ENCODE measurements around the gene C19orf12.

Gene C19orf12

DNA sequence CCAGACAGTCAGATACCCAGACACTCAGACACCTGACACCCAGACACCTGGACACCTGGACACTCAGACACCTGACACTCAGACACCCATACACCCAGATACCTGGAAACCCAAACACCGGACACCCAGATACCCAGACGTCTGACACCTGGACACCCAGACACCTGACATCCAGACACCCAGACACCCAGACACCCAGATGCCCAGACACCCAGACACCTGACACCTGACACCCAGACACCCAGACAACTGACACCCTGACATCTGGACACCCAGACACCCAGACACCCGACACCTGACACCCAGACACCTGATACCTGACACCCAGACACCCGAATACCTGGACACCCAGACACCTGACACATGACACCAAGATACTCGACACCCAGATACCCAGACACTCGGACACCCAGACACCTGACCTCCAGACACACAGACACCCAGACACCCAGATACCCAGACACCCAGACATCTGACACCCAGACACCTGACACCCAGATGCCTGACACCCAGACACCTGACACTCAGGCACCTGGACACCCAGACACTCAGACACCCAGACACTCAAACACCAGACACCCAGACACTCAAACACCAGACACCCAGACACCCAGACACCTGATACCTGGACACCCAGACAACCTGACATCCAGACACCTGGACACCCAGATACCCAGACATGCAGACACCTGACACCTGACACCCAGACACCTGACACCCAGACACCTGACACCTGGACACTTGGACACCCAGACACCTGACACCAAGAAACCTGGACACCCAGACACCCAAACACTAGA is 19.1 kb downstream of the C19orf12 start:
- DNase-seq = no peak

DNA sequence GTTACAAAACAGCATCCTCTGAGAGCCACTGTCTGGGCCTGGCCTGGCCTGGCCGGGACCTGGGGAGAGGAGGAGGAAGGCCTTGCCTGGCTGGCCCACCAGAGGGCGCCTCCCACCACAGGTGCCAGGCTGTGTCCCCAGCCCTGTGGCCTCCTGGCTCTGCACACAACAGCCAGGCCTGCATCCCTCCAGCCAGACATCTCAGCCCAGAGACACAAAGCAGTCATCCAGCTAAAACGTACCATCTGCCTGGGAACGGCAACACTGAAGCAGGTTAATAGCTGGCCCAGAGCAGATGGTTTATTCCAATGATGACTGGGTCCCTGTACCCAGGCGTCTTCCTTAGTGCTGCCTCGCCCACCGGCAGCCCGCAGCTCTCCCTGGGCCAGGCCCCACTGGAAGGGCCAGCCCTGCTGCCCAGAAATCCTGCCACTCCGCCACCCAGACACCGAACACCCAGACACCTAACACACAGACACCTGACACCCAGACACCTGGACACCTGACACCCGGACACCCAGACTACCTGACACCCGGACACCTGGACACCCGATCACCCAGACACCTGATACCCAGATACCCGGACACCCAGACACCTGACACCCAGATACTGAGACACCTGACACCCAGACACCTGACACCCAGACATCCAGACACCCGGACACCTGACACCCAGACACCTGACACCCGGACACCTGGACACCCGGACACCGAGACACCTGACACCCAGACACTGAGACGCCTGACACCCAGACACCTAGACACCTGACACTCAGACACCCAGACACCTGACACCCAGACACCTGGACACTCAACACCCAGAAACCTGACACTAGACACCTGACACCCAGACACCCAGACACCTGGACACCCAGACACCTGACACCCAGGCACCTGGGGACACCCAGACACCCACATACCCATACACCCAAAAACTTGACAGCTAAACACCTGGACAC is 20.1 kb downstream of the C19orf12 start:
- peak in 13 of 14 donors; percentile 39 to 94 (median 77) for DNase-seq

DNA sequence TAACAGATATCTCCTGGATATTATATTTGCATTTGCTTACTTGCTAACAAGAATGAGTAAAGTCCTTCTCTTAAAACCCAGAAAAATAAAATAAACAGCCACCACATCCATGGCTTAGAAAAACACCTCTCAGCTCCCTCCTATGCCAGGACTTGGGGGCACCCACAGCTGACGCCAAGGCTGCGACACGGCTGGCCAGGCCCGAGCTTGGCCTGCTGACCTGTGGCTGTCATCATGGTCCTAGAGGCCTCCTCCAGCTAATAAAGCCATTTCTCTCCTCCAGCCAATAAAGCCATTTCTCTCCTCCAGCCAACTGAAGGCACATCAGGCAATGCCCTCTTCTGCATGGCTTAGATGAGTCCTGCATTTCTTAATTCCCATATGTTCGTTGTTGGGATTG is 20.9 kb downstream of the C19orf12 start:
- DNase-seq = peak in 3 of 14 donors; percentile 38 to 68 (median 65)

DNA sequence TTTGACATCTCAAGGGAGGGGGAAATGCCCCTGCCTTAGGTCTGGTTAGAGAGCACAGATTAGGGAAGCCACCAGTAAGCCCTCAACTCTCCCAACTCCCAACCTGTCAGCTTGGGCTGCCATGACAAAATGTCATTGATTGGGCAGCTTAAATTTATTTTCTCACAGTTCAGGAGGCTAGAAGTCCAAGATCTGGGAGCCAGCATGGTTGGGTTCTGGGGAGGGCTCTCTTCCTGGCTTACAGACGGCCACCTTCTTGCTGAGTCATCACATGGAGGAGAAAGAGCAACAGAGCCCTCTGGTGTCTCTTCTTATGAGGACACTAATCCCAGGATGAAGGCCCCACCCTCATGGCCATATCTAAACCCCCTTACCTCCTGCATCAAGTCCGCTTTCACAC is 24.2 kb downstream of the C19orf12 start:
- peak in 1 of 14 donors; percentile 8 for DNase-seq

DNA sequence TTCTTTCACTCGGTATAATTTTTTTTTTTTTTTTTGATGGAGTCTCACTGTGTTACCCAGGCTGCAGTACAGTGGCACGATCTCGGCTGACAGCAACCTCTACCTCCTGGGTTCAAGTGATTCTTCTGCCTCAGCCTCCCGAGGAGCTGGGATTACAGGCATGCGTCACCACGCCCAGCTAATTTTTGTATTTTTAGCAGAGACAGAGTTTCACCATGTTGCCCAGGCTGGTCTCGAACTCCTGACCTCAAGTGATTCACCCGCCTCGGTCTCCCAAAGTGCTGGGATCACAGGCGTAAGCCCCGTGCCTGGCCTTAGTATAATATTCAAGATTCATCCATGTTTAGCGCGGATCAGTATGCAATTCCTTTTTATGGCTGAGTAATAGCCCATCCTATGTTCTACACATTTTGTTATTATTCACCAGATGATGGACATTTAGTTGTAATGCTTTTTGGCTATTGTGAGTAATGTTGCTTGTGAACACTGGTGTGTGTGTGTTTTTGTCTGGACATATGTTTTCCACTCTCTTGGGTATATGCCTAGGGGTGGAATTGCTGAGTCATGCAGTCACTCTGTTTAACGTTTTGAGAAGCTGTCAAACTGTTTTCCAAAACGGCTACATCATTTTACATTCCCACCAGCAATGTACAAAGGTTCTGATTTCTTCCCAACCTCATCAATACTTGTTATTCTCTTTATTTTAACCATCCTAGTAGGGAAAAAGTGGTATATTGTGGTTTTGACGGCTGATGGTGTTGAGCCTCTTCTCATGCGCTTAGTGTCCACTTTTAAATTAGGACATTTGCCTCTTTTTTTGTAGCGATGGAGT is 26.9 kb downstream of the C19orf12 start:
- DNase-seq = no peak

DNA sequence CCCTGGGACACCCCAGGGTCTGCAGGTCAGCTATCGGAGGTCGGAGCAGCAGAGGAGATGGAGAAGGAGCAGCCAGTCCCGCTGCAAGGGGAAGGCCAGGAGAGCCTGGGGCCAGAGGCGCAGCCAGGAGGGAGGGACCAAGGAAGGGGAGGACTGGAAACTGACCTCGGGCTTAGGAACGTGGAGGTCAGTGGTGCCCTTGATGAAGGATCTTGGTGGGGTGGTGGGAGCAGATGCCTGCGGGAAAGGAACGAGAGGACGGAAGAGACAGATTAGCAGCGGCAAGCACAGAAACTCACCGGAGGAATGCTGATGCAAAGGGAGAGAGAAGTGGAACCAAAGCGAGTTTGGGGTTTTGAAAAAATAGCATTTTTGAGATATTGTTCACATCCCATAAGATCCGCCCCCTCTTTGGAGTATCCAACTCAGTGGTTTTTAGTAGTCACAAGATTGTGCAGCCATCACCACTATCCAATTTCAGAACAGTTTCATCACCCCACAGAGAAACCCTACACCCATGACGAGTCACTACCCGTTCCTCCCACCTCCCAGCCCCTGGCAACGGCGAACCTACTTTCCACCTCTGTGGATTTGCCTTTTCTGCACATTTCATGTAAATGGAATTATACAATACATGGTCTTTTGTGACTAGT is 27.7 kb downstream of the C19orf12 start:
- DNase-seq = no peak

DNA sequence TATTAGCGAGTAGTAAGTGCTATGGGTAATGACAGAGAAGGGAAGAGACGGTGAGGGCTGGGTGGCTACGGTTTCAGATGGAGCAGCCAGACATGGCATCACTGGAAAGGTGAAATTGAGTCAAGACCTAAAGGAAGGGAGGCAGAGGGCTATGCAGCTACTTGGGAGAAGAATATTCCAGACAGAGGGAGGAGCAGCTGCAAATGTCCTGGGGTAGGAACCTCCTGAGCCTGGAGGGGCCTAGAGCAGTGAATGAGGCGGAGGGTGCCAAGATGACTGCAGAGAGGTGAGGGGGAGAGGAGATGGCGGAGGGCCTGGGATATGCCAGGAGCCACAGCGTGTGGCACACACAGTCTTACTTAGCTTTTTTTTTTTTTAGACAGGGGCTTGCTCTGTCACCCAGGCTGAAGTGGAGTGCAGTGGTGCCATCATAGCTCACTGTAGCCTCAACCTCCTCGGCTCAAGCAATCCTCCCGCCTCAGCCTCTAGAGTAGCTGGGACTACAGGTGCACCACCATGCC is 28.7 kb downstream of the C19orf12 start:
- DNase-seq = no peak

DNA sequence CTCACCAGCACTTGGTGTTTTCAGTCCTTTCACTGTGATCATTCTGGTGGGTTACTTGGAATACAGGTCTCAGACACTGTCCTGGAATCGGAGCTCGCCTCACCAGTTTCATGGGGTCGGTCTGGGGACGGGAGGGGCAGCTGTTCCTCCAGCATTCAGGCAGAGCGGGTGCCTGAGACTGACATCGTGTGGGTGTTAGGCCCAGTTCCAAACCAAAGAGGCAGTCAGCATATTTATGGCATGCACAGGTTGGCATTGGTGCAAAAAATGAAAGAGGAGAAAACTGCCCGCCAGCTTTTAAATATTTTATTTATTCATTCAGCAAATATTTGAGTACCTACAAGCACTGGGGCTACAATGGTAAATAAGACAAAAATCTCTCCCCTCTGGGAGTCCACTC is 29.7 kb downstream of the C19orf12 start:
- DNase-seq = no peak

DNA sequence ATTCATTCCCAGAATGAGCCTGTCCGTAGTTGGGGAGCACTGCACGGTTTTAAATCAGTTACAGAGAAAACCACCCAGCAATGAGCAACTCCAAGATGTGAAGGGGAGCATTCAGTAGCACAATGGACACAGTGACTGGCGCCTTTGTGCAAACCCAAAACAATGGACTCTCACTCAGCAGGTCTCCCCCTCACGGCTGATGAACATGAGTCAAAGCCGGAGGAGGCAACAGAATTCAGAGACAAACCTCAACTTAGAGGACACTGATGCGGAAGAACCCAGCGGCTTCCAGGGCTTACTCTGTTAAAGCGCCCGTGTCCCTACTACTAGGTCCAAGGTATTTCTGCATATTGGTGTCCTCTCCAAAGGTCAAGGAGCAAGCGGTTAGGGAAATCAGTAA is 32.1 kb downstream of the C19orf12 start:
- DNase-seq = peak in 11 of 14 donors; percentile 25 to 85 (median 64)

DNA sequence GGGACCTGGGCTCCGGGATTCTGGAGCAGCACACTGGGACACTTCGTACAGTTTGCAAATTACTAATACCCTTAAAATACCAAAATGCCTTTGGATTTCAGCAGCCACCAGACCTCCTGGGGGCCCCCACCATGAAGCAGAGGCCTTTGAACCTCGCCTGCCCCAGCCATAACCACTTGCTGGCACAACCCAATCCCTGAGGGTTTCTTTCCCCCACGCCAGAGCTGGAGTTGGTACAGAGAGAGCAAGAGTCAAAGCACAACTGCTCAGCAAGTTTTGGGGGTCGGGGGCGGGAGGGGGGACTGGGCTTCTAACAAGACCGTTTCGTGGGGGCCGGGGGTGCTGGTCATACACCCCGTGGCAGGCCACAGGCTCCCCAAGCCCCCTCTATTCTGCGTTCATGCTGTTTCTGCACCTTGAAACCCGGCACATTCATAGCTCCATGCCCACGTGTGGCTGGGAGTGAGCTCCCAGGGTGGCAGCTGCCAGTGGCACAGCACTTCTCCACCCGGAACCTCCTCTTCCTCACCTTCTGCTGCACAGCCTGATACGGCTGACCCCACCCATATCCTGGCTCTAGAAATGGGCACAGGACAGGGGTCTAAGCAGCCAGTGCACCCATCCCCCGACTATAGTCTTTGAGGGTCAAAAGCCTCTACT is 32.7 kb downstream of the C19orf12 start:
- peak in 3 of 14 donors; percentile 41 to 64 (median 60) for DNase-seq

DNA sequence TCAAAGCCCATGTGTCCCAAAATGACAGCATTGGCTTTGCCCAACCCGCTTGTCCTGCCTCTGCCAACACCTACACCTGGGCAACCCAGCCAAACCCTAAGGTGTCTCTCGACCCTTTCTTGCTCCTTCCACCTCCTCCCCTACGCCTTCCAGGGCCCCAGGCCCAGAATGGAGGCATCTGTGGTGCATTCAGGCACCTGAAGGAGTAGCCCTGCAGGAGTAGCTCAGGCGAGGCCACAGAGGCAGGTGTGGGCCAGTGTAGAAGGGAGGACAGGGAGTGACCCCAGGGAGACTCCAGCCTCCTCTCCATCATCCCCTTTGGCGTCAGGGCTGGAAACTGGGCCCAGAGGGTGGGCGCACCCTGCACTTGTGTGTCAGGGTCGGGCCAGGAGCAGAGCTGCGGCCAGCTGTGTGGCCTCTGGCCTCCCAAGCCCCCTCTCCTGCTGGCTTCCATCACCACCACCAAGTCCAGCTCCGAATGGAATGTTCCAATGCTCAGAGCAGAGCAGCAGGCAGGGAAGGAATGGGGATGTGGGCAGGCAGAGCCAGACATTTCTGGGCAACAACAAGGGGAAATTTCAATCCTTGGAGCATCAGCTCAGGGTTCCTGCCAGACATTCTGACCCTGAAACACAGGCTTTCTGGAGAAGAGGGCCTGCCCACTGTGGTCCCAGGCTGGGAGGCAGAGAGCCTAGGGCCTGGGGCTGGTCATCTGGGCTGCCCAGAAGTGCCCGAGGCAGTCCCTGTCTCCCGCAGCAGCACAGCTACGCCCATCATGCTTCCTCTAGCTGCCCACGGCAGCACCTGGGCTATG is 33.4 kb downstream of the C19orf12 start:
- peak in 5 of 14 donors; percentile 19 to 41 (median 27) for DNase-seq

DNA sequence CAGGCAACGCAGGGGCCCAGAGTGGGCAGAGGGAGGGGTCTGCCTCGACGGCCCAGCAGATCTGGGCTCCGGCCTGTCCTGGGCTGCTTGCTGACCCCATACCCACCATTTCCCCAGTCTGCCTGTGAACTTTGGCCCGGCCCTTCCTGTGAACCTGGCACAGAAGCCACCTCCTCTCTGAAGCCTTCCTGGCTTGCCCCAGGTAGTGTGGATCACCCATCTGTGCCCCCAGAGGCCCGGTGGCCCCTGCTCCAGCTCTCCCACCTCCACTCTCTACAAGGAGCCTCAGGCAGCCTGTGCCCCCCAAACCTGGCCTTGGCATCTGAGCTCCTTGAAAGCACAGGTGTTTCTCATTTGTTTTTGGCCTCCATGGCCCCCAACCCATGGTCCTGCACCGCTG is 34.1 kb downstream of the C19orf12 start:
- DNase-seq = no peak

DNA sequence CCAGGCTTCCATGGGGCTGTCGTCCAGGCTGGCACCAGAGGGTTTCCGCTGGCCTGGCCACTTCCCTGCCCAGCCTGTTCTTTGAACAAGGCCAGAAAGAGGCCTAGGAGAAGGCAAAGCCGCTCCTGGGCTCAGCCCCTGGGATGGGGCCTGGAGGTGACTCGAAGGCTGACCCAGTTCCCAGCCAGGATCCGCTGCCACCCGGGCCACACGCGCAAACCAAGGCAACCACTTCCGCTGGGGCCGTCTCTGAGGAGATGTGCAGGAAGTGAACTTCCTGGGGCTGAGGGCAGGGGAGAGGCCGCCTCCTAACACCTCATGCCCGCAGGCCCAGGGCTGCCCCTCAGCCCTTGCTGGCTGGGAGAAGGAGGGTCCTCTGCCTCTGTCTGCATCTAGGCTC is 34.6 kb downstream of the C19orf12 start:
- peak in 8 of 14 donors; percentile 6 to 62 (median 28) for DNase-seq

DNA sequence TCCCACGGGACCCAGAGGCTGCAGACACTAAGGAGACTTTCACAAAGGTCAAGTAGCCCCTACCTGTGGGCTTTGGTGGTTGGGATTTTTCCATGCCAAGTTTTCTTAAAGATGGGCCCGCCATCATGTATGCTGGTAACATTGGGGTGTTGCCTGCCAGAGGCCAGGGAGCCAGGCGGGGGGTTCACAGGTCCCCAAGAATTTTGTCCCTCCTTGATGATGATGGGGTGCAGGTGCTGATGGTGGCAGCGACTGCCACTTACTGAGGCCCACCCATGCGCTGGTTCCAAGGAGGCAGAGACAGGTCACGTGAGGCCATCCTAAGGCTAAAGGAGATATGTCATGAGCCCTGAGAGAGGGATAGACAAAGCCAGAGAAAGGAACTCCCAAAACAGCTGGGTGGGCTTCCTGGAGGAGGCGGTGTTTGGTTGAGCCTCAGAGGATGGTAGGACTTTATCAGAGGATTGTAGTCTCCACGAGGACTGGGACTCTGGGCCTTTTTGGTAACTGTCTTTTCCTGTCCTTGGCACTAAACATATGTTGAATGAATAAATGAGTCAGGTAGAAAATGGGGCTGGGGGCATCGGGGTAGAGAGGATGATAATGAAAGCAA is 35.4 kb downstream of the C19orf12 start:
- DNase-seq = no peak

DNA sequence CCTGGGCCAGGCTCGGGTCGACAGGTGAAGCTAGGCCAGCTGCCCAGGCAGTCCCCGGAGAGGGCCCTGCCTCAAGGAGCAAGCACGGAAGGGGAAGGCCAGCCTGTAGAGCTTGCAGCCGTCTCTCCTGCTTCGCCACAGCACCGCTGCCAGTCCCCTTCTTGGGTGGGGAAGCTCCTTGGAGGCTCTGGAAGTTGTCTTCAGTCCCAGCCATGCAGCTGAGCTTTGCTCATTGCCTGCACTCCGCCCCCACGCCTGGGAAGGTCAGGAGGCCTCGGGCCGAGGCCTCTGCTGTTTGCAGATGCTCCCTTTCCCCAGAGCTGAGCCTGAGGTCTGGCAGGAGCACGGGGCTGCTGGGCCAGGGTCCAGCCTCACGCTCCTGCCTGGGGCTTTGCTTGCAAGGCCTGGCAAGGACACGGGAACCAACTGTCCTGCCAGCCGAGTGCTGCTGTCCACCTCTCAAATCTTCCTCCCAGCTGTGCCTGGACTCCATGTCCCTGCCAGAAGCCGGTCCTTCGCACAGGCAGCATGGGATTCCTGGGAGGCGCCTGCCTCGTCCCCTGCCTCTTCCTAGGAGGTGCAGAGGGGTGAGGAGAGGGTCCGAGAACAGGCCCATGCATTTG is 36.5 kb downstream of the C19orf12 start:
- peak in 8 of 14 donors; percentile 21 to 74 (median 52) for DNase-seq

DNA sequence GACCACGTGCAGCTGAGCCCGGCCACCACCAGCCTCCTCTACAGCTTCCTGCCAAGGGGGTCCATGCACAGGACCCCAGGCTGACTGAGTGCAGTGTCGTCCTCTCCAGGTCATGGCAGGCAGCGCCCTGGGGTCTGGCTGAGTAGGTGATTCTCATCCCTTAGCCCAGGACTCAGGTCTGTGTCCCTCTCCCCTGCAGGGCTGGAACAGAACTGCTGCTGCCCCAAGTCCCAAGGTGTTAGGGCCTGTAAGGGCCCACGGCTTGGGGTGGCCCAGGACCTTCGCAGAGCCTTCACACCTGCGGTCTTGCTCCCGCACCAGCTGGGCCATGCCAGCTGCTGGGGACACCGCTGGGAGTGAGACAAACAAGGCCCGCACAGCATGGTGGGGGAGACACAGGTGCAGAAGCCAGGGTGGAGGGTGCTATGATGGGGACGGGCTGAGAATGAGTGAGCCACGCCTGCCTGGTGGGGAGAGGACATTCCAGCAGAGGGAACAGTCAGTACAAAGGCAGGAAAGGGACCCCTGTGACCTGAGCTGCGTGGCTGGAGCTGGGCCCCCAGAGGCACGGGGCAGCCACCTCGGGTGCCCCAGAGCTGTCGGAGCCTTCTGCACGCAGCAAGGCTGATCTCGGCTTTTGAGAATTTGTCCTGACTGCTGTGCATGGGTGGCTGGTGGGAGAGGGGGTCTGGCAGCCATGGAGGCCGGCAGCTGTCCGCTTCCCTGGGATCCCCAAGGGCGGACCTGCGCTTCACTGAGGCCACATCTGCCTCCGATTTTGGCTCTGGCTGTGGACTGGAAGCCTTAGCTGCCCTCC is 37.9 kb downstream of the C19orf12 start:
- no peak for DNase-seq

DNA sequence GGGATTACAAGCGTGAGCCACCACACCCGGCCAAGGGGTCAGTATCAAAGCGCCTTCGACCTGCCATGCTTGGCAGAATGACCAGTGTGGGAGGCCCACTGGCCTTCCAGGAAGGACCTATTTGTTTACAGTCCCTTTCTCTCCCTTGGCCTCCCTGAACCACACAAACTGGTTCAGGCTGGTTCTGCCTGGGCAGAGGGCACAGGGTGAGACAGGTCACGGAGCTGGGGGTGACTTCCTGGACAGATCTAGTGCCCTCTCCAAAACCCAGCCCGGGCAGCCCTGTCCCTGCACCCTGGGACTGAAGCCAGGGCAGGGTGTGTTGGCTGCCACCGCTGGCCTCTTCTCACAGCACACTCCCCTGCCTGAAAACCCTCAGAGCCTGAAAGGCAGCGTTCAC is 38.5 kb downstream of the C19orf12 start:
- DNase-seq = peak in 6 of 14 donors; percentile 15 to 54 (median 24)

DNA sequence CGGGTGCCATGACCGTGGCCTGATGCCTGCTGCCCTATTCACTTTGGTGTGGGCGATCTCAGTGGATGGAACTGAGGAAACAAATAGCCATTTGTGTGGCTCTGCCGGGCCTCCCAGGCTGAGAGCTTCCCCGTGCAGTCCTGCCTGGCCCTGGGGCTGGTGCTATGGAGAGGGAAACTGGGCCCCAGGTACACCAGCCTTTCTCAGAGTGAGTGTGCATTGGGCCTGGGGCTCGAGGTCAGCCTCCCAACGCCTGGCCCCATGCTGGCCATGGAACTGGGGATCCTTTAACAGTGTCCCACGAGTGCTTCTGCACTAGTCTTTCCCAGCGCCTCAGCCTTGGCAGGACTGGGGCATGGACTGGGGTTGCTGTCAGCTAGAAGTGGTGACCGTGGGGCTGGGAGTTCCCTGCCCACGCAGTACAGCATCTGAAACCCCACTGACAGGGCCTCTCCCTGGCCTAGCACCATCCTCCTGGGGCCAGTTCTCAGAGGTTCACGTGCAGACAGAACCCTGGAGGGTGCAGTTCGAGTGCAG is 39.3 kb downstream of the C19orf12 start:
- DNase-seq = peak in 11 of 14 donors; percentile 45 to 76 (median 55)
